Spleen (tissue), 11 donors: ENCODE data around the gene KIF5C. TPM values are rescaled to one million over a fixed set of nuclear protein-coding genes. Genes with fewer than 3 reads are reported as not detected.

Experiments used
- DNase-seq: peaks from one replicate; pipeline ENCODE4 v3.0.0-alpha.2; 2020
- H3K27ac ChIP-seq, 8 donors: fragments of 200-600 bp; sonication (generic) in 7 of 8; 1 replicate in 4 of 8; 2 replicates in 4 of 8; pipeline versions ENCODE4 v1.5.0 to v1.8.0; 2016 to 2021; ENCODE audit warnings: inconsistent platforms in 4 of 8, mild to moderate bottlenecking in 4 of 8, moderate library complexity in 1 of 8
- H3K27me3 ChIP-seq, 7 donors: fragments of 200-600 bp; sonication (generic) in 6 of 7; replicated peaks in 1 of 7; 1 replicate in 4 of 7; 2 replicates in 3 of 7; pipeline versions ENCODE4 v1.5.0 to v1.8.0; 2016 to 2021; ENCODE audit warnings: inconsistent platforms in 3 of 7, mild to moderate bottlenecking in 1 of 7
- H3K36me3 ChIP-seq, 6 donors: fragments of 200-600 bp; sonication (generic) in 5 of 6; 1 replicate in 4 of 6; 2 replicates in 2 of 6; pipeline versions ENCODE4 v1.5.0 to v1.8.0; 2016 to 2021; ENCODE audit warnings: inconsistent platforms in 2 of 6
- H3K4me1 ChIP-seq, 6 donors: fragments of 200-600 bp; sonication (generic) in 5 of 6; 1 replicate in 3 of 6; 2 replicates in 3 of 6; pipeline versions ENCODE4 v1.5.0 to v1.8.0; 2016 to 2021; ENCODE audit warnings: inconsistent platforms in 3 of 6
- H3K4me3 ChIP-seq, 8 donors: fragments of 200-600 bp; sonication (generic) in 7 of 8; 1 replicate in 4 of 8; 2 replicates in 4 of 8; pipeline versions ENCODE4 v1.5.0 to v1.8.0; 2016 to 2021; ENCODE audit warnings: inconsistent platforms in 4 of 8, mild to moderate bottlenecking in 4 of 8, moderate library complexity in 2 of 8
- H3K9me3 ChIP-seq, 8 donors: fragments of 200-600 bp; sonication (generic) in 7 of 8; 1 replicate in 4 of 8; 2 replicates in 4 of 8; pipeline versions ENCODE4 v1.5.0 to v1.8.0; 2016 to 2021; ENCODE audit warnings: inconsistent platforms in 4 of 8
- CTCF ChIP-seq, 11 experiments: fragments of 200-600 bp in 7 of 11; fragments of 450-650 bp in 4 of 11; sonication (generic) in 4 of 11; IDR thresholded peaks in 8 of 11; conservative IDR thresholded peaks in 3 of 11; 1 replicate in 7 of 11; 2 replicates in 4 of 11; pipeline versions ENCODE4 v1.4.0 to v1.8.0; 2016 to 2021; ENCODE audit warnings: antibody characterized with exemption in 11 of 11, inconsistent platforms in 4 of 11, mild to moderate bottlenecking in 1 of 11
- POLR2A ChIP-seq, 3 donors: fragments of 450-650 bp; IDR thresholded peaks; one replicate each; pipeline ENCODE4 v1.5.1; 2017; ENCODE audit warnings: antibody characterized with exemption in 3 of 3, mild to moderate bottlenecking in 1 of 3
- POLR2AphosphoS5 ChIP-seq, 3 donors: sonication (generic); formaldehyde crosslinking; IDR thresholded peaks; one replicate each; pipeline ENCODE4 v1.5.1; 2017; ENCODE audit warnings: antibody characterized with exemption in 3 of 3
- WGBS, 5 donors: extraction: QIAGEN DNeasy Blood & Tissue Kit in 3 of 5; methylation state at CpG; one replicate each; pipeline versions ENCODE4 v1.1.5 to v1.1.7; 2013 to 2018; 5-methylcytosine and 5-hydroxymethylcytosine counted together
- intact Hi-C: fragments of 100-400 bp; cut with DNase I; formaldehyde crosslinking; loops from one replicate; pipeline ENCODE4 v1.15.0; 2023; ENCODE audit warnings: low total_unique reads
- polyA plus RNA-seq, 3 donors: library from polyadenylated mRNA; stranded (reverse); fragments of 200-250 nt; gene quantifications; one replicate each; pipeline ENCODE4 v1.2.1, GENCODE V29; 2013
- total RNA-seq, 7 donors: library from RNA; depleted of rRNA in 3 of 7; stranded (reverse); fragments of >200 nt in 3 of 7; fragmentation: NEBNext Ultra II Directional in 4 of 7; extraction: Animal tissue kit (Norgen Biotek cat#: 25700) in 4 of 7; gene quantifications; one replicate each; pipeline versions ENCODE4 v1.1.0 to v1.2.1, GENCODE V29; 2016 to 2021
- donor health status: healthy with polysubstance abuse.
- donor health status: DM: no; HTN: no; CAD: no; lungs with moderate emphysema.
- donor health status: DM: no; HTN: no; CAD: no.
- donor health status: Bipolar disorder and iron deficiency.
- donor health status: healthy.
- donor health status: DM: no; HTN: no; CAD: no.
- donor health status: DM: yes; HTN: yes; CAD: no.

Gene KIF5C
- total and polyA plus RNA-seq, 10 donors = 0.61 to 8.3 (median 4.3) TPM

- H3K4me1 ChIP-seq = peaks cover 0 to 3% (median 0%) of the 10 kb centered on the region in 6 donors
- H3K36me3 ChIP-seq = no peaks in the 10 kb centered on the region
- TF ChIP-seq POLR2AphosphoS5 (IDR thresholded peaks at IDR 0.05) = no peak
- no peak for TF ChIP-seq CTCF (IDR thresholded peaks at IDR 0.05 in 8 of 11, conservative IDR thresholded peaks at IDR 0.05 in 3 of 11)
- TF ChIP-seq POLR2A (IDR thresholded peaks at IDR 0.05) = no peak
- no peaks in the 10 kb centered on the region for H3K9me3 ChIP-seq
- no peaks in the 10 kb centered on the region for H3K27me3 ChIP-seq
- WGBS, 5 donors = 33 to 72% (median 59%) methylated on average over 3 of the region's 3 CpGs
- intact Hi-C loops = no loop called here
- H3K27ac ChIP-seq = peak overlapping the region in 2 of 8 donors; percentile 17 to 18
- DNase-seq = no peak
- H3K4me3 ChIP-seq = no peak overlapping the region
Observed at GRCh38 chr2:149064365-149064841, 189.4 kb downstream of the KIF5C start.

GRCh38 chr2:149064856-149065630, 190.0 kb downstream of the KIF5C start:
- no peaks in the 10 kb centered on the region for H3K9me3 ChIP-seq
- WGBS, 5 donors = 67 to 83% (median 78%) methylated on average over 5 of the region's 5 CpGs
- intact Hi-C loops = no loop called here
- H3K4me3 ChIP-seq = no peak overlapping the region
- H3K27ac ChIP-seq = peak overlapping the region in 2 of 8 donors; percentile 17 to 18
- H3K4me1 ChIP-seq = peaks cover 0 to 6% (median 0%) of the 10 kb centered on the region in 6 donors
- H3K36me3 ChIP-seq = no peaks in the 10 kb centered on the region
- no peaks in the 10 kb centered on the region for H3K27me3 ChIP-seq
- DNase-seq = no peak
- TF ChIP-seq POLR2AphosphoS5 (IDR thresholded peaks at IDR 0.05) (no peak), CTCF (IDR thresholded peaks at IDR 0.05 in 8 of 11, conservative IDR thresholded peaks at IDR 0.05 in 3 of 11) (no peak), POLR2A (IDR thresholded peaks at IDR 0.05) (no peak)

GRCh38 chr2:149068225-149068995, 193.4 kb downstream of the KIF5C start:
- 66 to 84% (median 71%) methylated on average over 6 of the region's 6 CpGs for WGBS, 5 donors
- TF ChIP-seq CTCF (IDR thresholded peaks at IDR 0.05 in 8 of 11, conservative IDR thresholded peaks at IDR 0.05 in 3 of 11) (no peak), POLR2AphosphoS5 (IDR thresholded peaks at IDR 0.05) (no peak), POLR2A (IDR thresholded peaks at IDR 0.05) (no peak)
- DNase-seq = no peak
- H3K9me3 ChIP-seq = no peaks in the 10 kb centered on the region
- H3K27me3 ChIP-seq = no peaks in the 10 kb centered on the region
- intact Hi-C loops = no loop called here
- no peaks in the 10 kb centered on the region for H3K36me3 ChIP-seq
- no peak overlapping the region for H3K4me3 ChIP-seq
- no peak overlapping the region for H3K27ac ChIP-seq
- H3K4me1 ChIP-seq = peaks cover 0 to 6% (median 0%) of the 10 kb centered on the region in 6 donors
